ENCODE data around the gene PACSIN1. TPM values are rescaled to one million over a fixed set of nuclear protein-coding genes. Genes with fewer than 3 reads are reported as not detected.
"Not testable (repeated sequence)": the region's sequence is repeated elsewhere in the genome, so short reads cannot be mapped to it uniquely, and the experiment has no call there.

PACSIN1 gene
- total and polyA plus RNA-seq, 4 donors: 0.03 to 0.17 (median 0.15) TPM

DNA sequence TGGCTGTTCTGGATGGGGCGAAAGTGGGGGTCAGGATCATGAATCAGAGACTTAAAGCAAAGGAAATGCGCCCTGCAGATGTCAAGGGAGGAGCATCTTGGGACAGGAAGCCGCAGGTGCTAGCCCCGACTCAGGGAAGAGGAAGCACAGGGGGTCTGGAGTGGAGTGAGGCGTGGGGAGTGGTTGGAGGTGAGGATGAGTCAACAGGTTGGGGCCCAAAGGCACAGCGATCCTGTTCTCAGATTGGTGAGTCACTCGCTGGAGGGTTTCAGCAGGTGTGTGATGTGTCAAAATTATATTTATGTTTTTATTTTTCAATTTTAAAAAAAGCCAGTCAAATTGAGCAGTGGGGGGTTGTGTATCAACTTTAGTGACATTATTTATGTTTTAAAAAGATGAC lies 19.0 kb downstream of the PACSIN1 start:
- DNase-seq (ENCODE audit: low spot score): no peak
- no peak overlapping the region for H3K27ac ChIP-seq (ENCODE audit: low read depth in 1 of 2, low read length in 2 of 2)
- no peaks in the 10 kb centered on the region for H3K36me3 ChIP-seq (ENCODE audit: control insufficient read depth in 4 of 4, insufficient read depth in 3 of 4, low read depth in 1 of 4, low read length in 3 of 4)
- no peak overlapping the region for H3K9ac ChIP-seq (ENCODE audit: low read depth in 1 of 2, low read length in 2 of 2)
- no peaks in the 10 kb centered on the region for H3K4me1 ChIP-seq (ENCODE audit: control insufficient read depth in 4 of 4, insufficient read depth in 4 of 4, low read length in 3 of 4)
- H3K4me3 ChIP-seq (ENCODE audit: low read depth in 1 of 3, low read length in 3 of 3): no peak overlapping the region
- 75% methylated on average over 7 of the region's 7 CpGs for WGBS
- H3K9me3 ChIP-seq (ENCODE audit: control insufficient read depth in 4 of 4, low read length in 3 of 4): no peaks in the 10 kb centered on the region
- TF ChIP-seq SP1 (IDR thresholded peaks at IDR 0.05) (no peak), RAD21 (IDR thresholded peaks at IDR 0.05) (no peak), GABPA (IDR thresholded peaks at IDR 0.05 in 1 of 2, conservative IDR thresholded peaks at IDR 0.05 in 1 of 2) (no peak), HNF4G (IDR thresholded peaks at IDR 0.05) (no peak), FOXA2 (IDR thresholded peaks at IDR 0.05) (no peak), NR2F2 (IDR thresholded peaks at IDR 0.05) (no peak), YY1 (IDR thresholded peaks at IDR 0.05) (no peak), HNF4A (conservative IDR thresholded peaks at IDR 0.05) (no peak)
- TF ChIP-seq, protein P1, sequence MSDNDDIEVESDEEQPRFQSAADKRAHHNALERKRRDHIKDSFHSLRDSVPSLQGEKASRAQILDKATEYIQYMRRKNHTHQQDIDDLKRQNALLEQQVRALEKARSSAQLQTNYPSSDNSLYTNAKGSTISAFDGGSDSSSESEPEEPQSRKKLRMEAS (IDR thresholded peaks at IDR 0.05): no peak
- no peaks in the 10 kb centered on the region for H3K27me3 ChIP-seq (ENCODE audit: control insufficient read depth in 4 of 4, insufficient read depth in 4 of 4, low read length in 3 of 4)

DNA sequence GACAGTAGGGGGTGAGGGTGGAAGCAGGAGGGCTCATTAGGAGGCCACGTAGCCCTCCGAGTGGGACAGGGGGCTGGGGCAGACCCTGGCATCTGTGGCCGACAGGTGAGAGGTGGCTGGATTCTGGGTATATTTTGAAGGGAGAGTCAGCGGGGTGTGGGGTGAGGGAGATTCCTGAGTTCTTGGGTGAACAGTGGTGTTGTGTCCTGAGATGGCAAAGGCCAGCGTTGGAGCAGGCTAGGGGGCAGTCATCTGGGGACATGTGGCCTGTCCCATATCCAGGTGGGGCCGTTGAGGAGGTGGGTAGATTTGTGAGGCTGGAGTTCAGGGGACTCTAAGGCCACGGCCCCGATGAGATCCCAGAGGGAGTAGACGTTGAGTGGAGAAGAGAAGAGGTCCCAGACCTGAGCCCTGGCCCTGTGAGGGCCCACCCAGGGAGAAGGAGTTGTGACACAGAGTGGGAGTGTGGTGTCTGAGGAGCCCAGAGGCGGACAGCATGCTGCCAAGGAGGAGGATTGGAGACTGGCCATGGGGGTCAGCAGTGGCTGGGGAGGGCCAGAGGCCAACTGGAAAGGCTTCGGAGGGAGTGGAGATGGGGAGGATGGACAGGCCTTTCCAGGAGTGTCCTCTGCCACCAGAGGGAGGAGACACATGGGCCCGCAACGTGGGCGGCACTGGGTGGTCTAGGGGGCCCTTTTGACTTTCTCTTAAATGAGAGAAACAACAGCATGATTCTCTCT lies 19.6 kb downstream of the PACSIN1 start:
- Histone ChIP-seq H3K36me3 (ENCODE audit: control insufficient read depth in 4 of 4, insufficient read depth in 3 of 4, low read depth in 1 of 4, low read length in 3 of 4) (no peaks in the 10 kb centered on the region), H3K27me3 (ENCODE audit: control insufficient read depth in 4 of 4, insufficient read depth in 4 of 4, low read length in 3 of 4) (no peaks in the 10 kb centered on the region), H3K4me1 (ENCODE audit: control insufficient read depth in 4 of 4, insufficient read depth in 4 of 4, low read length in 3 of 4) (no peaks in the 10 kb centered on the region), H3K4me3 (ENCODE audit: low read depth in 1 of 3, low read length in 3 of 3) (no peak overlapping the region), H3K9me3 (ENCODE audit: control insufficient read depth in 4 of 4, low read length in 3 of 4) (no peaks in the 10 kb centered on the region), H3K27ac (ENCODE audit: low read depth in 1 of 2, low read length in 2 of 2) (no peak overlapping the region), H3K9ac (ENCODE audit: low read depth in 1 of 2, low read length in 2 of 2) (no peak overlapping the region)
- no peak for DNase-seq (ENCODE audit: low spot score)
- no peak for TF ChIP-seq YY1 (IDR thresholded peaks at IDR 0.05)
- no peak for TF ChIP-seq SP1 (IDR thresholded peaks at IDR 0.05)
- TF ChIP-seq RXRA (IDR thresholded peaks at IDR 0.05): no peak
- no peak for TF ChIP-seq FOXA1 (IDR thresholded peaks at IDR 0.05)
- TF ChIP-seq, protein P2, sequence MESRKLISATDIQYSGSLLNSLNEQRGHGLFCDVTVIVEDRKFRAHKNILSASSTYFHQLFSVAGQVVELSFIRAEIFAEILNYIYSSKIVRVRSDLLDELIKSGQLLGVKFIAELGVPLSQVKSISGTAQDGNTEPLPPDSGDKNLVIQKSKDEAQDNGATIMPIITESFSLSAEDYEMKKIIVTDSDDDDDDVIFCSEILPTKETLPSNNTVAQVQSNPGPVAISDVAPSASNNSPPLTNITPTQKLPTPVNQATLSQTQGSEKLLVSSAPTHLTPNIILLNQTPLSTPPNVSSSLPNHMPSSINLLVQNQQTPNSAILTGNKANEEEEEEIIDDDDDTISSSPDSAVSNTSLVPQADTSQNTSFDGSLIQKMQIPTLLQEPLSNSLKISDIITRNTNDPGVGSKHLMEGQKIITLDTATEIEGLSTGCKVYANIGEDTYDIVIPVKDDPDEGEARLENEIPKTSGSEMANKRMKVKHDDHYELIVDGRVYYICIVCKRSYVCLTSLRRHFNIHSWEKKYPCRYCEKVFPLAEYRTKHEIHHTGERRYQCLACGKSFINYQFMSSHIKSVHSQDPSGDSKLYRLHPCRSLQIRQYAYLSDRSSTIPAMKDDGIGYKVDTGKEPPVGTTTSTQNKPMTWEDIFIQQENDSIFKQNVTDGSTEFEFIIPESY (IDR thresholded peaks at IDR 0.05): no peak
- WGBS: 84% methylated on average over 14 of the region's 14 CpGs

DNA sequence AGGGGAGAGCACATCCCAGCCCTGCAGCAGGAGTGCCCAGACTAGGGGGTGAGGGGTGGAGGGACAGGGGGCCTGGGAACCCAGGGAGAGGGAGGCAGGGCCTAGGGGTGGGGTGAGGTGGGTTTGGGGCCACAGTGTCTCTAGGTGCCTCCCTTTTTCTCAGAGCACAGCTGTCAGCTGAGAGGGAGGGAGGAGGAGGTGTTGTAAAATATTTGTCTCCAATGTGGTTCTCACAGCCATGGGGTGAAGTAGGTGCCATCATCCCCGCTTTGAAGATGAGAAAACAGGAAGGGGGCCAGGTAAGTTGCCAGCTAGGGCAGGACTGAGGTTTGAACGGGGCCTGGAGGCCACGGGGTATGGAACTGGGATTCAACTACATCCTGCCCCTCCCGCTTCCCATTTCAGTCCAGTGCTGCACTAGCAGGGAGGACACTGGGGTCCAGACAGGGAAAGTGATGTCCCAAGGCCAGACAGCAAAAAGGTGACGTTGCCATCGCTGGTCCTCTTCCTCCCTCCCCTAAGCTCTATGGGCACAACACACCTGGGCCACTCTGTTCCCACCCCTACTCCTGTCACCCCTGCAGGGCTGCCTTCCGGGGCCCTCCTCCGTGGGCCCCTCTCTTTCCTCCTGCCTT lies 20.3 kb downstream of the PACSIN1 start:
- Histone ChIP-seq H3K27me3 (ENCODE audit: control insufficient read depth in 4 of 4, insufficient read depth in 4 of 4, low read length in 3 of 4) (no peaks in the 10 kb centered on the region), H3K36me3 (ENCODE audit: control insufficient read depth in 4 of 4, insufficient read depth in 3 of 4, low read depth in 1 of 4, low read length in 3 of 4) (no peaks in the 10 kb centered on the region), H3K4me3 (ENCODE audit: low read depth in 1 of 3, low read length in 3 of 3) (no peak overlapping the region), H3K9ac (ENCODE audit: low read depth in 1 of 2, low read length in 2 of 2) (no peak overlapping the region), H3K4me1 (ENCODE audit: control insufficient read depth in 4 of 4, insufficient read depth in 4 of 4, low read length in 3 of 4) (no peaks in the 10 kb centered on the region), H3K27ac (ENCODE audit: low read depth in 1 of 2, low read length in 2 of 2) (no peak overlapping the region), H3K9me3 (ENCODE audit: control insufficient read depth in 4 of 4, low read length in 3 of 4) (no peaks in the 10 kb centered on the region)
- no peak for DNase-seq (ENCODE audit: low spot score)
- TF ChIP-seq FOXA1 (IDR thresholded peaks at IDR 0.05): no peak
- no peak for TF ChIP-seq RXRA (IDR thresholded peaks at IDR 0.05)
- TF ChIP-seq FOXA2 (IDR thresholded peaks at IDR 0.05): no peak
- TF ChIP-seq EGR1 (IDR thresholded peaks at IDR 0.05; ENCODE audit: low read depth in 2 of 2): no peak
- TF ChIP-seq SP1 (IDR thresholded peaks at IDR 0.05): no peak
- TF ChIP-seq YY1 (IDR thresholded peaks at IDR 0.05): no peak
- TF ChIP-seq, protein P2 (IDR thresholded peaks at IDR 0.05): no peak
- no peak for TF ChIP-seq GABPA (IDR thresholded peaks at IDR 0.05 in 1 of 2, conservative IDR thresholded peaks at IDR 0.05 in 1 of 2)
- WGBS: 82% methylated on average over 8 of the region's 8 CpGs

DNA sequence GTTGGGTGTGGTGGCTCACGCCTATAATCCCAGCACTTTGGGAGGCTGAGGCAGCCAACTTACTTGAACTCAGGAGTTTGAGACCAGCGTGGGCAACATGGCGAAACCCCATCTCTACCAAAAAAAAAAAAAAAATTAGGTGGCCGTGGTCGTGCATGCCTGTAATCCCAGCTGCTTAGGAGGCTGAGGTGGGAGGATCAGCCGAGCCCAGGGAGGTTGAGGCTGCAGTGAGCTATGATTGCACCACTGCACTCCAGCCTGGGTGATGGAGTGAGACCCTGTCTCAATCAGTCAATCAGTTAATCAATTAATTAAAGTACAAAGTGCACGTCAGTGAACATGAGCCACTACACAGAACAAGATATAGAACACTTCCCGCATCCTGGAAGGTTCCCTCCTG lies 21.0 kb downstream of the PACSIN1 start:
- H3K27me3 ChIP-seq (ENCODE audit: control insufficient read depth in 4 of 4, insufficient read depth in 4 of 4, low read length in 3 of 4); H3K36me3 ChIP-seq (ENCODE audit: control insufficient read depth in 4 of 4, insufficient read depth in 3 of 4, low read depth in 1 of 4, low read length in 3 of 4); DNase-seq (ENCODE audit: low spot score); H3K27ac ChIP-seq (ENCODE audit: low read depth in 1 of 2, low read length in 2 of 2); H3K9ac ChIP-seq (ENCODE audit: low read depth in 1 of 2, low read length in 2 of 2); H3K9me3 ChIP-seq (ENCODE audit: control insufficient read depth in 4 of 4, low read length in 3 of 4); H3K4me1 ChIP-seq (ENCODE audit: control insufficient read depth in 4 of 4, insufficient read depth in 4 of 4, low read length in 3 of 4); H3K4me3 ChIP-seq (ENCODE audit: low read depth in 1 of 3, low read length in 3 of 3): not testable (repeated sequence)
- 89% methylated on average over 8 of the region's 8 CpGs for WGBS
